Measurements from ENCODE around the gene KCNK5.

Gene KCNK5

GRCh38 chr6:39221115-39221514 lies 8.2 kb downstream of the KCNK5 start:
- H3K27me3 ChIP-seq (ENCODE audit: control insufficient read depth in 5 of 5, insufficient read depth in 4 of 5, low read length in 5 of 5), result no peaks in the 10 kb centered on the region
- no peak overlapping the region for H3K4me3 ChIP-seq (ENCODE audit: low read depth in 1 of 5, low read length in 5 of 5)
- peaks cover 0 to 25% (median 11%) of the 10 kb centered on the region in 5 donors for H3K4me1 ChIP-seq (ENCODE audit: control insufficient read depth in 5 of 5, insufficient read depth in 5 of 5, low read length in 5 of 5)
- H3K36me3 ChIP-seq (ENCODE audit: control insufficient read depth in 5 of 5, insufficient read depth in 5 of 5, low read length in 5 of 5), result no peaks in the 10 kb centered on the region
- H3K9me3 ChIP-seq (ENCODE audit: control insufficient read depth in 5 of 5, low read length in 5 of 5), result peaks cover 0 to 3% (median 0%) of the 10 kb centered on the region in 5 donors
- H3K9ac ChIP-seq (ENCODE audit: low read length in 5 of 5), result no peak overlapping the region
- no peak overlapping the region for H3K27ac ChIP-seq (ENCODE audit: low read depth, low read length)

- H3K4me3 ChIP-seq (ENCODE audit: low read depth in 1 of 5, low read length in 5 of 5), result no peak overlapping the region
- H3K9ac ChIP-seq (ENCODE audit: low read length in 5 of 5), result no peak overlapping the region
- H3K36me3 ChIP-seq (ENCODE audit: control insufficient read depth in 5 of 5, insufficient read depth in 5 of 5, low read length in 5 of 5), result no peaks in the 10 kb centered on the region
- peaks cover 0 to 9% (median 3%) of the 10 kb centered on the region in 5 donors for H3K4me1 ChIP-seq (ENCODE audit: control insufficient read depth in 5 of 5, insufficient read depth in 5 of 5, low read length in 5 of 5)
- no peaks in the 10 kb centered on the region for H3K27me3 ChIP-seq (ENCODE audit: control insufficient read depth in 5 of 5, insufficient read depth in 4 of 5, low read length in 5 of 5)
- H3K27ac ChIP-seq (ENCODE audit: low read depth, low read length), result no peak overlapping the region
- H3K9me3 ChIP-seq (ENCODE audit: control insufficient read depth in 5 of 5, low read length in 5 of 5), result peaks cover 0 to 3% (median 0%) of the 10 kb centered on the region in 5 donors
These were observed 10.3 kb downstream of the KCNK5 start for GRCh38 chr6:39218868-39219567.

GRCh38 chr6:39217177-39217864 lies 12.0 kb downstream of the KCNK5 start:
- Histone ChIP-seq H3K27me3 (ENCODE audit: control insufficient read depth in 5 of 5, insufficient read depth in 4 of 5, low read length in 5 of 5) (no peaks in the 10 kb centered on the region), H3K36me3 (ENCODE audit: control insufficient read depth in 5 of 5, insufficient read depth in 5 of 5, low read length in 5 of 5) (no peaks in the 10 kb centered on the region), H3K4me3 (ENCODE audit: low read depth in 1 of 5, low read length in 5 of 5) (no peak overlapping the region), H3K9me3 (ENCODE audit: control insufficient read depth in 5 of 5, low read length in 5 of 5) (peaks cover 0 to 2% (median 0%) of the 10 kb centered on the region in 5 donors), H3K27ac (ENCODE audit: low read depth, low read length) (no peak overlapping the region), H3K9ac (ENCODE audit: low read length in 5 of 5) (no peak overlapping the region), H3K4me1 (ENCODE audit: control insufficient read depth in 5 of 5, insufficient read depth in 5 of 5, low read length in 5 of 5) (peaks cover 0 to 9% (median 3%) of the 10 kb centered on the region in 5 donors)

GRCh38 chr6:39215640-39216158 lies 13.6 kb downstream of the KCNK5 start:
- H3K9ac ChIP-seq (ENCODE audit: low read length in 5 of 5), result no peak overlapping the region
- H3K4me3 ChIP-seq (ENCODE audit: low read depth in 1 of 5, low read length in 5 of 5), result no peak overlapping the region
- no peaks in the 10 kb centered on the region for H3K27me3 ChIP-seq (ENCODE audit: control insufficient read depth in 5 of 5, insufficient read depth in 4 of 5, low read length in 5 of 5)
- H3K36me3 ChIP-seq (ENCODE audit: control insufficient read depth in 5 of 5, insufficient read depth in 5 of 5, low read length in 5 of 5), result no peaks in the 10 kb centered on the region
- no peak overlapping the region for H3K27ac ChIP-seq (ENCODE audit: low read depth, low read length)
- H3K4me1 ChIP-seq (ENCODE audit: control insufficient read depth in 5 of 5, insufficient read depth in 5 of 5, low read length in 5 of 5), result peaks cover 0 to 9% (median 0%) of the 10 kb centered on the region in 5 donors
- no peaks in the 10 kb centered on the region for H3K9me3 ChIP-seq (ENCODE audit: control insufficient read depth in 5 of 5, low read length in 5 of 5)

GRCh38 chr6:39214846-39215639 lies 14.2 kb downstream of the KCNK5 start:
- Histone ChIP-seq H3K9ac (ENCODE audit: low read length in 5 of 5) (no peak overlapping the region), H3K9me3 (ENCODE audit: control insufficient read depth in 5 of 5, low read length in 5 of 5) (no peaks in the 10 kb centered on the region), H3K27ac (ENCODE audit: low read depth, low read length) (no peak overlapping the region), H3K4me1 (ENCODE audit: control insufficient read depth in 5 of 5, insufficient read depth in 5 of 5, low read length in 5 of 5) (peaks cover 0 to 13% (median 0%) of the 10 kb centered on the region in 5 donors), H3K27me3 (ENCODE audit: control insufficient read depth in 5 of 5, insufficient read depth in 4 of 5, low read length in 5 of 5) (no peaks in the 10 kb centered on the region), H3K36me3 (ENCODE audit: control insufficient read depth in 5 of 5, insufficient read depth in 5 of 5, low read length in 5 of 5) (no peaks in the 10 kb centered on the region), H3K4me3 (ENCODE audit: low read depth in 1 of 5, low read length in 5 of 5) (no peak overlapping the region)

- Histone ChIP-seq H3K36me3 (ENCODE audit: control insufficient read depth in 5 of 5, insufficient read depth in 5 of 5, low read length in 5 of 5) (no peaks in the 10 kb centered on the region), H3K9ac (ENCODE audit: low read length in 5 of 5) (no peak overlapping the region), H3K27ac (ENCODE audit: low read depth, low read length) (no peak overlapping the region), H3K4me3 (ENCODE audit: low read depth in 1 of 5, low read length in 5 of 5) (no peak overlapping the region), H3K27me3 (ENCODE audit: control insufficient read depth in 5 of 5, insufficient read depth in 4 of 5, low read length in 5 of 5) (no peaks in the 10 kb centered on the region), H3K9me3 (ENCODE audit: control insufficient read depth in 5 of 5, low read length in 5 of 5) (no peaks in the 10 kb centered on the region), H3K4me1 (ENCODE audit: control insufficient read depth in 5 of 5, insufficient read depth in 5 of 5, low read length in 5 of 5) (peaks cover 0 to 19% (median 6%) of the 10 kb centered on the region in 5 donors)
These were observed 15.0 kb downstream of the KCNK5 start for GRCh38 chr6:39214120-39214813.

GRCh38 chr6:39213195-39213920 lies 15.9 kb downstream of the KCNK5 start:
- H3K36me3 ChIP-seq (ENCODE audit: control insufficient read depth in 5 of 5, insufficient read depth in 5 of 5, low read length in 5 of 5), result no peaks in the 10 kb centered on the region
- H3K4me3 ChIP-seq (ENCODE audit: low read depth in 1 of 5, low read length in 5 of 5), result no peak overlapping the region
- H3K27me3 ChIP-seq (ENCODE audit: control insufficient read depth in 5 of 5, insufficient read depth in 4 of 5, low read length in 5 of 5), result no peaks in the 10 kb centered on the region
- no peaks in the 10 kb centered on the region for H3K9me3 ChIP-seq (ENCODE audit: control insufficient read depth in 5 of 5, low read length in 5 of 5)
- no peak overlapping the region for H3K27ac ChIP-seq (ENCODE audit: low read depth, low read length)
- H3K4me1 ChIP-seq (ENCODE audit: control insufficient read depth in 5 of 5, insufficient read depth in 5 of 5, low read length in 5 of 5), result peaks cover 0 to 23% (median 7%) of the 10 kb centered on the region in 5 donors
- H3K9ac ChIP-seq (ENCODE audit: low read length in 5 of 5), result no peak overlapping the region

- Histone ChIP-seq H3K36me3 (ENCODE audit: control insufficient read depth in 5 of 5, insufficient read depth in 5 of 5, low read length in 5 of 5) (no peaks in the 10 kb centered on the region), H3K9me3 (ENCODE audit: control insufficient read depth in 5 of 5, low read length in 5 of 5) (no peaks in the 10 kb centered on the region), H3K4me1 (ENCODE audit: control insufficient read depth in 5 of 5, insufficient read depth in 5 of 5, low read length in 5 of 5) (peaks cover 0 to 14% (median 7%) of the 10 kb centered on the region in 5 donors), H3K4me3 (ENCODE audit: low read depth in 1 of 5, low read length in 5 of 5) (no peak overlapping the region), H3K27me3 (ENCODE audit: control insufficient read depth in 5 of 5, insufficient read depth in 4 of 5, low read length in 5 of 5) (no peaks in the 10 kb centered on the region), H3K27ac (ENCODE audit: low read depth, low read length) (no peak overlapping the region), H3K9ac (ENCODE audit: low read length in 5 of 5) (no peak overlapping the region)
These were observed 18.1 kb downstream of the KCNK5 start for GRCh38 chr6:39211183-39211582.

- H3K4me1 ChIP-seq (ENCODE audit: control insufficient read depth in 5 of 5, insufficient read depth in 5 of 5, low read length in 5 of 5), result peaks cover 0 to 14% (median 7%) of the 10 kb centered on the region in 5 donors
- no peak overlapping the region for H3K4me3 ChIP-seq (ENCODE audit: low read depth in 1 of 5, low read length in 5 of 5)
- no peaks in the 10 kb centered on the region for H3K27me3 ChIP-seq (ENCODE audit: control insufficient read depth in 5 of 5, insufficient read depth in 4 of 5, low read length in 5 of 5)
- H3K27ac ChIP-seq (ENCODE audit: low read depth, low read length), result no peak overlapping the region
- no peak overlapping the region for H3K9ac ChIP-seq (ENCODE audit: low read length in 5 of 5)
- no peaks in the 10 kb centered on the region for H3K36me3 ChIP-seq (ENCODE audit: control insufficient read depth in 5 of 5, insufficient read depth in 5 of 5, low read length in 5 of 5)
- H3K9me3 ChIP-seq (ENCODE audit: control insufficient read depth in 5 of 5, low read length in 5 of 5), result no peaks in the 10 kb centered on the region
These were observed 18.8 kb downstream of the KCNK5 start for GRCh38 chr6:39210450-39210849.

Data from subcutaneous abdominal adipose tissue (tissue), 5 donors.